CD4-positive, alpha-beta T cell treated with Interleukin-12 subunit alpha and Interleukin-12 subunit beta, for 1 hour (primary cell): ENCODE measurements around the gene CAPZB.
"Not testable (repeated sequence)": the region's sequence is repeated elsewhere in the genome, so short reads cannot be mapped to it uniquely, and the experiment has no call there.

Experiments used
- DNase-seq: peaks from one replicate; pipeline ENCODE4 v3.0.0-alpha.2; 2020

The CAPZB gene

DNA sequence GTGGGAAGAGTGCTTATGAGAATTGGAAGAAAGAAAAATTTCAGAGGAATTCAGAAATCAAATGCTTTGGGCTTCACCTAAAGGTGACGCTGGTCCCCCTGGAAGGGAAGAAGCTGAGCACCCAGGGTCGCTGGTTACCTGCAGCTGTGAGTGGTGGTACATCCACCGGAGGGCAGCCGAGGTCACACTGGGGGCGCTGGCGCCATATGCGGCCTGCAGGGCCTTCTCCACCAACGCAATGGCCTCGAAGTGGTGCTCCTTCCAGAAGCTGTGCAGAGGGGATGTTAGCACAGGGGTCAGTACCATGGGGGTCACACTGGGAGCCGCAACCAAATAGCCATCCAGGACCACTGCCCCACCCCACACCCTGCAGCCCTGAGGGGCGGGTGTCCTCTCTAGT is 179.5 kb downstream of the CAPZB start:
- no peak for DNase-seq

DNA sequence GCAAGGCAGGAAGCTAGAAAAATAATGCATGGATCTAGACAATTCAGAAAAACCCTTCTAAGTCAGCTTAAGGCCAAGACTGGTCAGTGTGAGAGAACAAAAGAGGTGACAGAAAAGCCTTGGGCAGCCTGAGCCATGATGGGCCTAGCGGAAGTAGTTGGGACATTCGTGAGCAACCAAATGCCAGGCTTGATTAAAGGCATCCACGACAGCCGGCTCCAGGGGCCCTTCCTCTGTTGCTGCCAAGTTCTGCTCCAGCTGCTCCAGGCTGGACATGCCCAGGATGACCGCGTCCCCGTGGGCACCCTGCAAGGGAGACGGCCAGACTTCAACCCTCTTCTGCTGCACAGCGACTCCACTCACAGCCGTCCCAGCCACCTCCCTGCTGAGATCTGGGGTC is 181.3 kb downstream of the CAPZB start:
- DNase-seq, result not testable (repeated sequence)

DNA sequence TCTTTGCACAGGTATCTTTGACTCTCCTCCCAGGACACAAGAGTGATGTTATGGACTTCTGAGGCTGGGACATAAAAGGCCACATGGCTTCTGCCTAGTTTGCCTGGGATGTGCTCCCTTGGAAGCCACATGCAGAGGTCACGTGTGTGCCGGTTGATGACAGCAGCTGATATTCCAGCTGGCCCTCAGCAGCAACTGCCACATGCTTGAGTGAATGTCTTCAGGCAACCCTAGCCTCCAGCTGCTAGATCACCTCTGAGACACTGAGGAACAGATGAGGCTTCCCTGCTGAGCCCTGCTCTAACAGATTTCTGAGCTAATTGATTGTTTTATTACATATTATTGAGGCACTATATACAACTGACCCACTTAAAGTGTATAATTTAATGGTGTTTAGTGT is 185.1 kb downstream of the CAPZB start:
- DNase-seq, result no peak

DNA sequence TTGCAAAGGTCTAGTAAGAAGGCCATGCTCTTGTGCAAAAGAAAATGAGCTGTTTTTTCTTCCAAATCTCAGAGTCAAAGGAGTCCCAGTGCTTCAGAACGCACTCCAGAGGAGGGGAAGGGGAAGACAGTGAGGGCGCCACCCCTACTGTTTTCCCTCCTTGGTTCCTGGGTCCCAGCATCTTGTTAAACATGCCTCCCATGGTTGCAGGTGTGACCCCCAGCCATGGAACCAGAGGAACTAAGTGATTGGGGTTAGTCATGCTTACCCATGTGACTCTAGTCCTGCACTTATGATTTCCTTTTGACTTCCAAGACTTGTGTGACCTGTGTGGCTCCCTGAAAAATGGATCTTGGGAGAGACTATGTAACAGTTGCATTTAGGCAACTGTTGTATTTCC is 190.7 kb downstream of the CAPZB start:
- no peak for DNase-seq

DNA sequence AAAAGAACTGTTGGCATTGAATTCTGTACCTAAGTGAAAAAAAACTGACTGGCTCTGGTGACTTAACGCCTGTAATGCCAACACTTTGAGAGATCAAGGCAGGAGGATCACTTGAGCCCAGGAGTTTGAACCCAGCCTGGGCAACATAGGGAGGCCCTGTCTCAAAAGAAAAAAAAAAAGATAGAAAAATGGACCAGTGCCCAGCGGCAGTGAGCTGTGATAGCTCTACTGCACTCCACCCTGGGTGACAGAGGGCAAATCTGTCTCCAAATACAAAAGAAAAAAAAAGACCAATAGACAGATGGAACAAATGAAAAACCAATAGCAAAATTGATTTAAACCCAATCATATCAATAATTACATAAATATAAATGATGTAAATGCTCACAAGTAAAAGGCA is 196.1 kb downstream of the CAPZB start:
- no peak for DNase-seq
